Epithelial cell of alveolus of lung (primary cell): Measurements from ENCODE around the gene C3orf62. TPM values are rescaled to one million over a fixed set of nuclear protein-coding genes. Genes with fewer than 3 reads are reported as not detected.

Source experiments
- total RNA-seq: library from RNA; depleted of rRNA; stranded (reverse); fragments of >200 nt; gene quantifications from 2 replicates; pipeline ENCODE4 v1.2.1, GENCODE V29; 2015

C3orf62 gene
- total RNA-seq, result 1.5 and 1.7 TPM in 2 replicates

GRCh38 chr3:49276475-49277382 is at the start of gene C3orf62:
TSS of gene C3orf62 (minus strand) at chr3:49277232. CDS start at chr3:49276872, 360 bp downstream.

Other genes with a start within 250 kb of the C3orf62 start
- 248 and 350 TPM in 2 replicates for gene IMPDH2, start 247.8 kb downstream of the C3orf62 start, total RNA-seq
- 63.8 and 100 TPM in 2 replicates for gene QRICH1, start 183.2 kb downstream of the C3orf62 start, total RNA-seq
- 316 and 341 TPM in 2 replicates for gene QARS1, start 172.5 kb downstream of the C3orf62 start, total RNA-seq
- gene USP19, start 156.4 kb downstream of the C3orf62 start, total RNA-seq, result 41.4 and 81.1 TPM in 2 replicates
- gene LAMB2, start 144.2 kb downstream of the C3orf62 start, total RNA-seq, result 246 and 364 TPM in 2 replicates
- gene CCDC71, start 110.9 kb downstream of the C3orf62 start, total RNA-seq, result 43.6 and 47.1 TPM in 2 replicates
- gene KLHDC8B, start 105.6 kb downstream of the C3orf62 start, total RNA-seq, result 15.4 and 42.7 TPM in 2 replicates
- 15.2 and 17.6 TPM in 2 replicates for gene USP4, start 62.8 kb upstream of the C3orf62 start, total RNA-seq
- 337 and 610 TPM in 2 replicates for gene GPX1, start 81.1 kb upstream of the C3orf62 start, total RNA-seq
- gene RHOA, start 134.7 kb upstream of the C3orf62 start, total RNA-seq, result 493 and 605 TPM in 2 replicates
- 30.3 and 34.0 TPM in 2 replicates for gene TCTA, start 135.2 kb upstream of the C3orf62 start, total RNA-seq
- gene AMT, start 145.2 kb upstream of the C3orf62 start, total RNA-seq, result 2.5 and 3.0 TPM in 2 replicates
- 3.9 and 9.4 TPM in 2 replicates for gene NICN1, start 152.1 kb upstream of the C3orf62 start, total RNA-seq
- 33.1 and 60.9 TPM in 2 replicates for gene DAG1, start 193.0 kb upstream of the C3orf62 start, total RNA-seq